ENCODE measurements around the gene ADIRF.

DNA sequence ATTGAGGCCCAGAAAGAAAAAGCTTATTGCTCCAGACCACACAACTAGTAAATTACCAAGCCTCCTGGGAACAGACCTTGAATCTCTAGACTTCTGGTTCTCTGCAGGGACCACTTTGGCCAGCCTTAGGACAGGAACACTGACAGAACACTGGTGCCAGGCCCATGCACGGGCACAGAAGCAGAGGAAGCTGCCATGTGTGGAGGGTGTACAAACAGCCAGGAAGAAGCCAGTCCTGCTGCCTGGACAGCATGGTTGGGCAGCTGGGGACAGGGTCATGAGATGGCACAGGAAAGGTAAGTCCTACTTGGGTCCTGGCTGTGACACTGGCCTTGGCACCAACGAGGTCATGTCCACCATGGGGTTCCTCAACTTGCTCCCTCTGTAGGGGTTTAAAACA, 30.0 kb upstream of the ADIRF start:
- TF ChIP-seq, protein P1, sequence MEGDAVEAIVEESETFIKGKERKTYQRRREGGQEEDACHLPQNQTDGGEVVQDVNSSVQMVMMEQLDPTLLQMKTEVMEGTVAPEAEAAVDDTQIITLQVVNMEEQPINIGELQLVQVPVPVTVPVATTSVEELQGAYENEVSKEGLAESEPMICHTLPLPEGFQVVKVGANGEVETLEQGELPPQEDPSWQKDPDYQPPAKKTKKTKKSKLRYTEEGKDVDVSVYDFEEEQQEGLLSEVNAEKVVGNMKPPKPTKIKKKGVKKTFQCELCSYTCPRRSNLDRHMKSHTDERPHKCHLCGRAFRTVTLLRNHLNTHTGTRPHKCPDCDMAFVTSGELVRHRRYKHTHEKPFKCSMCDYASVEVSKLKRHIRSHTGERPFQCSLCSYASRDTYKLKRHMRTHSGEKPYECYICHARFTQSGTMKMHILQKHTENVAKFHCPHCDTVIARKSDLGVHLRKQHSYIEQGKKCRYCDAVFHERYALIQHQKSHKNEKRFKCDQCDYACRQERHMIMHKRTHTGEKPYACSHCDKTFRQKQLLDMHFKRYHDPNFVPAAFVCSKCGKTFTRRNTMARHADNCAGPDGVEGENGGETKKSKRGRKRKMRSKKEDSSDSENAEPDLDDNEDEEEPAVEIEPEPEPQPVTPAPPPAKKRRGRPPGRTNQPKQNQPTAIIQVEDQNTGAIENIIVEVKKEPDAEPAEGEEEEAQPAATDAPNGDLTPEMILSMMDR (IDR thresholded peaks at IDR 0.05), result no peak
- TF ChIP-seq POLR2A (IDR thresholded peaks at IDR 0.05), result no peak
